CD14-positive monocyte (primary cell): ENCODE data around the gene PLAU. TPM values are rescaled to one million over a fixed set of nuclear protein-coding genes. Genes with fewer than 3 reads are reported as not detected.
"Not testable (repeated sequence)": the region's sequence is repeated elsewhere in the genome, so short reads cannot be mapped to it uniquely, and the experiment has no call there.

Experiments
- DNase-seq, 3 donors: peaks; one replicate each; pipeline ENCODE4 v3.0.0-alpha.2; 2011 to 2022
- H2AFZ ChIP-seq: 2 replicates; pipeline ENCODE4 v1.6.0; 2012; ENCODE audit warnings: mild to moderate bottlenecking, low read depth, low read length, inconsistent platforms; ENCODE audit not compliant: insufficient read depth, poor library complexity, severe bottlenecking
- H3K27ac ChIP-seq, 2 donors: 1 replicate in 1 of 2; 2 replicates in 1 of 2; pipeline ENCODE4 v1.5.1; 2012 to 2013; ENCODE audit warnings: low read length in 2 of 2, control low read depth in 1 of 2, inconsistent platforms in 1 of 2, low read depth in 1 of 2, mild to moderate bottlenecking in 1 of 2
- H3K27me3 ChIP-seq, 2 donors: one replicate each; pipeline versions ENCODE4 v1.6.0 to v1.6.1; 2011 to 2013; ENCODE audit warnings: low read length in 2 of 2; ENCODE audit not compliant: control insufficient read depth in 2 of 2, insufficient read depth in 2 of 2
- H3K36me3 ChIP-seq, 2 donors: replicated peaks in 1 of 2; 1 replicate in 1 of 2; 2 replicates in 1 of 2; pipeline versions ENCODE4 v1.5.1 to v1.6.1; 2012 to 2013; ENCODE audit warnings: low read length in 2 of 2, control low read depth in 1 of 2, inconsistent platforms in 1 of 2, mild to moderate bottlenecking in 1 of 2; ENCODE audit not compliant: insufficient read depth in 2 of 2, control insufficient read depth in 1 of 2
- H3K4me1 ChIP-seq, 2 donors: 1 replicate in 1 of 2; 2 replicates in 1 of 2; pipeline versions ENCODE4 v1.5.1 to v1.6.1; 2012 to 2013; ENCODE audit warnings: low read length in 2 of 2, control low read depth in 1 of 2, inconsistent platforms in 1 of 2, mild to moderate bottlenecking in 1 of 2, moderate library complexity in 1 of 2; ENCODE audit not compliant: insufficient read depth in 2 of 2, control insufficient read depth in 1 of 2
- H3K4me2 ChIP-seq: replicated peaks from 2 replicates; pipeline ENCODE3; 2012; ENCODE audit warnings: low read length, moderate library complexity, mild to moderate bottlenecking; ENCODE audit not compliant: poor library complexity, severe bottlenecking; ENCODE audit errors: extremely low read depth
- H3K4me3 ChIP-seq, 3 experiments: fragments of 200-600 bp in 1 of 3; sonication (generic) in 1 of 3; replicated peaks in 1 of 3; 1 replicate in 2 of 3; 2 replicates in 1 of 3; pipeline ENCODE4 v1.5.1; 2011 to 2013; ENCODE audit warnings: low read length in 3 of 3, mild to moderate bottlenecking in 3 of 3, control low read depth in 2 of 3, low read depth in 2 of 3, inconsistent platforms in 1 of 3, moderate library complexity in 1 of 3
- H3K79me2 ChIP-seq: 2 replicates; pipeline ENCODE4 v1.6.0; 2012; ENCODE audit warnings: mild to moderate bottlenecking, control low read depth, inconsistent platforms, low read length, moderate library complexity; ENCODE audit not compliant: insufficient read depth
- H3K9ac ChIP-seq: 2 replicates; pipeline ENCODE4 v1.6.0; 2017; ENCODE audit warnings: low read length, mild to moderate bottlenecking; ENCODE audit not compliant: insufficient read depth, poor library complexity, severe bottlenecking
- H3K9me3 ChIP-seq, 2 donors: replicated peaks in 1 of 2; 1 replicate in 1 of 2; 2 replicates in 1 of 2; pipeline versions ENCODE4 v1.5.1 to v1.6.1; 2012 to 2013; ENCODE audit warnings: low read length in 2 of 2, control low read depth in 1 of 2; ENCODE audit not compliant: control insufficient read depth in 1 of 2, insufficient read depth in 1 of 2
- H4K20me1 ChIP-seq: 2 replicates; pipeline ENCODE4 v1.6.0; 2012; ENCODE audit warnings: mild to moderate bottlenecking, low read length, control low read depth, moderate library complexity; ENCODE audit not compliant: insufficient read depth
- H3K27ac Mint-ChIP-seq, 7 donors: one replicate each; pipeline ENCODE4 v1.8.0; 2020; ENCODE audit warnings: mild to moderate bottlenecking in 7 of 7, mixed read lengths in 7 of 7, moderate library complexity in 6 of 7, inconsistent platforms in 2 of 7
- H3K27me3 Mint-ChIP-seq, 3 donors: one replicate each; pipeline ENCODE4 v1.8.0; 2021 to 2022; ENCODE audit warnings: low read depth in 3 of 3, mild to moderate bottlenecking in 3 of 3, mixed read lengths in 3 of 3, moderate library complexity in 3 of 3, inconsistent platforms in 1 of 3
- H3K36me3 Mint-ChIP-seq, 2 donors: one replicate each; pipeline ENCODE4 v1.8.0; 2020; ENCODE audit warnings: mixed read lengths in 2 of 2, inconsistent platforms in 1 of 2, mild to moderate bottlenecking in 1 of 2
- H3K4me1 Mint-ChIP-seq: one replicate; pipeline ENCODE4 v1.8.0; 2020; ENCODE audit warnings: mild to moderate bottlenecking, mixed read lengths
- H3K4me3 Mint-ChIP-seq, 2 donors: one replicate each; pipeline ENCODE4 v1.8.0; 2020; ENCODE audit warnings: mild to moderate bottlenecking in 2 of 2, mixed read lengths in 2 of 2, moderate library complexity in 1 of 2
- H3K9me3 Mint-ChIP-seq, 7 donors: one replicate each; pipeline ENCODE4 v1.8.0; 2020 to 2022; ENCODE audit warnings: mixed read lengths in 7 of 7, mild to moderate bottlenecking in 6 of 7, moderate library complexity in 6 of 7, inconsistent platforms in 2 of 7
- WGBS: methylation state at CpG from one replicate; pipeline ENCODE4 v1.1.5; 2013; ENCODE audit warnings: missing lambda C conversion rate; ENCODE audit not compliant: insufficient coverage; 5-methylcytosine and 5-hydroxymethylcytosine counted together
- intact Hi-C, 2 donors: fragments of 100-400 bp; cut with micrococcal nuclease; formaldehyde crosslinking; loops; one replicate each; pipeline versions ENCODE4 v1.15.0 to v1.15.1; 2023
- polyA plus RNA-seq, 3 donors: library from polyadenylated mRNA; depleted of rRNA in 1 of 3; unstranded in 2 of 3; stranded (reverse) in 1 of 3; fragments of 300-500 nt in 2 of 3; fragments of >200 nt in 1 of 3; fragmentation: Illumina TruSeq in 2 of 3; gene quantifications; 1 replicate in 2 of 3; 2 replicates in 1 of 3; pipeline ENCODE4 v1.2.3, GENCODE V29; 2012 to 2021
- TF ChIP-seq, protein P1 (sequence below): fragments of 200-600 bp; IDR thresholded peaks from one replicate; pipeline ENCODE4 v1.8.0; 2022; ENCODE audit warnings: antibody characterized with exemption, mild to moderate bottlenecking

Gene PLAU
- polyA plus RNA-seq, 3 donors: 0.16 to 1.5 (median 0.43) TPM

DNA sequence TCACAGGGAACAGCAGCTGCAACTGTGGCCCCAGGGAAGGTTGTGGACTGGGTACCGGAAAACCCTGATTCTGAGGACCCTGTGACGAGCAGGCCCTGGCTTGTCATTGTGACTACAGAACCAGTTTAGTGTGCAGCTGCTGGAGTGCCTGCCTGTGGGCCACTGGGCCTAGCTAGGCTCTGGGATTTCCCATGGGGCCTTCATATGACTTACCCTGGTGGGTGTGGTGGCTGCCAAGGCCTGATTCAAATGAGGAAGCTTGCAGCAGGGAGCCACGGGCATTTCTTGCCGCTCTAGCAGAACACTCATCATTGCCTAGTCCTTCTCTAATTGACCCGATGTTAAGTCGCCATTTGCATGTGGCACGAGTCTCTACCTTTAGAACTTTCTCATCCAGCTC lies 21.9 kb upstream of the PLAU start:
- Histone ChIP-seq H3K79me2 (no peaks in the 10 kb centered on the region), H3K4me2 (no peak overlapping the region), H3K9me3 (no peaks in the 10 kb centered on the region), H3K27me3 (no peaks in the 10 kb centered on the region), H3K9ac (no peak overlapping the region), H3K4me1 (peaks cover 19 to 25% of the 10 kb centered on the region in 2 donors), H2AFZ (no peak overlapping the region), H4K20me1 (no peaks in the 10 kb centered on the region), H3K36me3 (no peaks in the 10 kb centered on the region), H3K27ac (peak overlapping the region; percentile 63 to 79), H3K4me3 (no peak overlapping the region)
- no peak overlapping the region for H3K4me3 Mint-ChIP-seq
- peak overlapping the region; percentile 77 to 93 (median 87) for H3K27ac Mint-ChIP-seq
- peaks cover 0 to 2% (median 2%) of the 10 kb centered on the region in 3 donors for H3K27me3 Mint-ChIP-seq
- H3K4me1 Mint-ChIP-seq: peaks cover 25% of the 10 kb centered on the region
- no peaks in the 10 kb centered on the region for H3K36me3 Mint-ChIP-seq
- TF ChIP-seq, protein P1, sequence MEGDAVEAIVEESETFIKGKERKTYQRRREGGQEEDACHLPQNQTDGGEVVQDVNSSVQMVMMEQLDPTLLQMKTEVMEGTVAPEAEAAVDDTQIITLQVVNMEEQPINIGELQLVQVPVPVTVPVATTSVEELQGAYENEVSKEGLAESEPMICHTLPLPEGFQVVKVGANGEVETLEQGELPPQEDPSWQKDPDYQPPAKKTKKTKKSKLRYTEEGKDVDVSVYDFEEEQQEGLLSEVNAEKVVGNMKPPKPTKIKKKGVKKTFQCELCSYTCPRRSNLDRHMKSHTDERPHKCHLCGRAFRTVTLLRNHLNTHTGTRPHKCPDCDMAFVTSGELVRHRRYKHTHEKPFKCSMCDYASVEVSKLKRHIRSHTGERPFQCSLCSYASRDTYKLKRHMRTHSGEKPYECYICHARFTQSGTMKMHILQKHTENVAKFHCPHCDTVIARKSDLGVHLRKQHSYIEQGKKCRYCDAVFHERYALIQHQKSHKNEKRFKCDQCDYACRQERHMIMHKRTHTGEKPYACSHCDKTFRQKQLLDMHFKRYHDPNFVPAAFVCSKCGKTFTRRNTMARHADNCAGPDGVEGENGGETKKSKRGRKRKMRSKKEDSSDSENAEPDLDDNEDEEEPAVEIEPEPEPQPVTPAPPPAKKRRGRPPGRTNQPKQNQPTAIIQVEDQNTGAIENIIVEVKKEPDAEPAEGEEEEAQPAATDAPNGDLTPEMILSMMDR: no peak
- H3K9me3 Mint-ChIP-seq: peaks cover 0 to 3% (median 0%) of the 10 kb centered on the region in 7 donors
- DNase-seq: peak; percentile 93 to 99 (median 95)
- WGBS: 40% methylated on average over 5 of the region's 7 CpGs
- intact Hi-C loops: loop anchor here (2.0 kb wide), 2 partner anchors 18 to 52 kb away; no protein-coding TSS in a partner anchor

DNA sequence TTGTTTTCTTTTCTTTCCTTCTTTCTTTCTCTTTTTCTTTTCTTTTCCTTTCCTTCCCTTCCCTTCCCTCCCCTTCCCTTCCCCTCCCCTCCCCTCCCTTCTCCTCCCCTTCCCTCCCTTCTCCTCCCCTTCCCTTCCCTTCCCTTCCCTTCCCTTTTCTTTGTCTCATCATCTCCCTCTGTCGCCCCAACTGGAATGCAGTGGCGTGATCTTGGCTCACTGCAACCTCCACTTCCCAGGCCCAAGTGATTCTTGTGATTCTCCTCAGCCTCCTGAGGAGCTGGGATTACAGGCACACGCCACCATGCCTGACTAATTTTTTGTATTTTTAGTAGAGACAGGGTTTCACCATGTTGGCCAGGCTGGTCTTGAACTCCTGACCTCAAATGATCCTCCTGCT lies 21.5 kb upstream of the PLAU start:
- not testable (repeated sequence) for H3K27me3 Mint-ChIP-seq, H2AFZ ChIP-seq, H3K9me3 ChIP-seq, H4K20me1 ChIP-seq, H3K79me2 ChIP-seq, H3K4me2 ChIP-seq, DNase-seq, H3K36me3 Mint-ChIP-seq, H3K4me3 ChIP-seq, H3K36me3 ChIP-seq, H3K9ac ChIP-seq, H3K27me3 ChIP-seq, H3K9me3 Mint-ChIP-seq
- peak overlapping the region in 1 of 2 donors; percentile 63 for H3K27ac ChIP-seq
- peaks cover 19 to 25% of the 10 kb centered on the region in 2 donors for H3K4me1 ChIP-seq
- intact Hi-C loops: loop anchor here (2.0 kb wide), 2 partner anchors 17 to 51 kb away; no protein-coding TSS in a partner anchor
- peak overlapping the region; percentile 75 to 93 (median 88) for H3K27ac Mint-ChIP-seq
- H3K4me3 Mint-ChIP-seq: peak overlapping the region in 1 of 2 donors; percentile 27
- H3K4me1 Mint-ChIP-seq: peaks cover 26% of the 10 kb centered on the region
- 70% methylated on average over 2 of the region's 3 CpGs for WGBS
